Gastrocnemius medialis (tissue), 4 donors: ENCODE results near the gene CHN2.

Experiments
- POLR2A ChIP-seq, 2 donors: fragments of 450-650 bp; IDR thresholded peaks; one replicate each; pipeline ENCODE4 v1.6.1; 2017; ENCODE audit warnings: antibody characterized with exemption in 2 of 2, mild to moderate bottlenecking in 2 of 2, moderate library complexity in 2 of 2
- TF ChIP-seq, protein P1 (sequence below), 5 experiments: fragments of 450-650 bp in 3 of 5; fragments of 200-600 bp in 2 of 5; sonication (generic) in 2 of 5; IDR thresholded peaks in 4 of 5; conservative IDR thresholded peaks in 1 of 5; 1 replicate in 4 of 5; 2 replicates in 1 of 5; pipeline ENCODE4 v1.5.1; 2016 to 2019; ENCODE audit warnings: antibody characterized with exemption in 5 of 5, mild to moderate bottlenecking in 3 of 5, moderate library complexity in 3 of 5

DNA sequence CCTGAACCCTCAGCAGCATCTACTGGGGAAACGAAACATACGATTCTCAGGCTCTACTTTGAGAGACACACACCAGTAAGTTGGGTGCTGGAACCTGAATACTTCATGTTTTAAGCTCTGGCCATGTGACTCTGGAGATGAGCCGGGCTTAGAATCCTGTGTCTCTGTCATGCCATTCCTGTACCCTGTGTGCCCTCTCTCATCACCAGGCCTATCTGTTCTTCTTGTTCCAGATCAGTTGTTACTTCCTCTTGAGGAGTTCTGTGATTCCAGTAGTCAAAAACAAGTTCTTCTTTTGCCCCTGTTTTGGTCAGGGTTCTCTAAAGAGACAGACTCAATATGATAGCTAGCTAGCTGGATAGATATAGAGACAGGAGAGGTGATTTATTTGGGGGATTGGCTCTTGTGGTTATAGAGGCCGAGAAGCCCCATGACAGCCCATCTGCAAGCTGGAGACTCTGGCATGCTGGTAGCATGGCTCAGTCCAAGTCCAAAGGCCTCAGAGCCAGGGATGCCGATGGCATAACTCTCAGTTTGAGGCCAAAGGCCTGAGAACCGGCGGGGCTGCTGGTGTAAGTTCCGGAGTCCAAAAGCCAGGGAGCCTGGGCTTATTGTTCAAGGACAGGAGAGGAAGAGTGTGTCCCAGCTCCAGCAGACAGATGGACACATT is 54.3 kb downstream of the CHN2 start:
- TF ChIP-seq, protein P1, sequence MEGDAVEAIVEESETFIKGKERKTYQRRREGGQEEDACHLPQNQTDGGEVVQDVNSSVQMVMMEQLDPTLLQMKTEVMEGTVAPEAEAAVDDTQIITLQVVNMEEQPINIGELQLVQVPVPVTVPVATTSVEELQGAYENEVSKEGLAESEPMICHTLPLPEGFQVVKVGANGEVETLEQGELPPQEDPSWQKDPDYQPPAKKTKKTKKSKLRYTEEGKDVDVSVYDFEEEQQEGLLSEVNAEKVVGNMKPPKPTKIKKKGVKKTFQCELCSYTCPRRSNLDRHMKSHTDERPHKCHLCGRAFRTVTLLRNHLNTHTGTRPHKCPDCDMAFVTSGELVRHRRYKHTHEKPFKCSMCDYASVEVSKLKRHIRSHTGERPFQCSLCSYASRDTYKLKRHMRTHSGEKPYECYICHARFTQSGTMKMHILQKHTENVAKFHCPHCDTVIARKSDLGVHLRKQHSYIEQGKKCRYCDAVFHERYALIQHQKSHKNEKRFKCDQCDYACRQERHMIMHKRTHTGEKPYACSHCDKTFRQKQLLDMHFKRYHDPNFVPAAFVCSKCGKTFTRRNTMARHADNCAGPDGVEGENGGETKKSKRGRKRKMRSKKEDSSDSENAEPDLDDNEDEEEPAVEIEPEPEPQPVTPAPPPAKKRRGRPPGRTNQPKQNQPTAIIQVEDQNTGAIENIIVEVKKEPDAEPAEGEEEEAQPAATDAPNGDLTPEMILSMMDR (IDR thresholded peaks at IDR 0.05 in 4 of 5, conservative IDR thresholded peaks at IDR 0.05 in 1 of 5): no peak
- no peak for TF ChIP-seq POLR2A (IDR thresholded peaks at IDR 0.05)
